Endothelial cell of umbilical vein (primary cell): Measurements from ENCODE around the gene LILRB5.

Experiments used
- EZH2 ChIP-seq: IDR thresholded peaks from 2 replicates; pipeline ENCODE4 v1.6.1; 2012; ENCODE audit warnings: borderline replicate concordance, low read depth, mild to moderate bottlenecking, moderate library complexity, low read length, inconsistent platforms; ENCODE audit not compliant: severe bottlenecking
- FOS ChIP-seq: IDR thresholded peaks from 2 replicates; pipeline ENCODE4 v1.6.1; 2011; ENCODE audit warnings: mild to moderate bottlenecking, low read length, moderate library complexity, borderline replicate concordance; ENCODE audit not compliant: insufficient read depth
- MYC ChIP-seq: IDR thresholded peaks from one replicate; pipeline ENCODE4 v1.6.1; 2011; ENCODE audit warnings: mild to moderate bottlenecking, low read depth, low read length
- POLR2A ChIP-seq: IDR thresholded peaks from 2 replicates; pipeline ENCODE4 v1.6.1; 2012; ENCODE audit warnings: low read depth, mild to moderate bottlenecking, control low read depth, low read length
- TF ChIP-seq, protein P1 (sequence below), 2 donors: IDR thresholded peaks; 1 replicate in 1 of 2; 2 replicates in 1 of 2; pipeline ENCODE4 v1.5.1; 2011; ENCODE audit warnings: low read length in 2 of 2, mild to moderate bottlenecking in 2 of 2, moderate library complexity in 2 of 2, control low read depth in 1 of 2, inconsistent platforms in 1 of 2, low read depth in 1 of 2; ENCODE audit not compliant: insufficient read depth in 1 of 2; ENCODE audit errors: extremely low read depth in 1 of 2

DNA sequence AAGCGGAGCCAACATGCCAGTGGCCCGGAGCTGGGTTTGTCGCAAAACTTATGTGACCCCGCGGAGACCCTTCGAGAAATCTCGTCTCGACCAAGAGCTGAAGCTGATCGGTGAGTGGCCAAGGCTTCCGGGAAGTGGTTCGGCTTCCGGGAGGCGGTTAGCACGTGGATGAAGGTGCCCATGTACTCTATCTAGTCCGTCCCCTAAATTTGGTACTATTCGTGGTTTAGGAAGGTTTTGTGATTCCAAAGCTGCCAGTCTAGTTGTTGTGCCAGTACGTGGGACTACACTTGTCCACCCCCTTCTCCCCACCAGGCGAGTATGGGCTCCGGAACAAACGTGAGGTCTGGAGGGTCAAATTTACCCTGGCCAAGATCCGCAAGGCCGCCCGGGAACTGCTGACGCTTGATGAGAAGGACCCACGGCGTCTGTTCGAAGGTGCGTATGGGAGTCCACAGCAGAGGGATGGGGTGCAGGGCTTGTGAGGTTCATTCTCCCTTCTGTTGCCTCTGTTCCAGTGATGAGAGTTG, 55.8 kb downstream of the LILRB5 start:
- TF ChIP-seq, protein P1, sequence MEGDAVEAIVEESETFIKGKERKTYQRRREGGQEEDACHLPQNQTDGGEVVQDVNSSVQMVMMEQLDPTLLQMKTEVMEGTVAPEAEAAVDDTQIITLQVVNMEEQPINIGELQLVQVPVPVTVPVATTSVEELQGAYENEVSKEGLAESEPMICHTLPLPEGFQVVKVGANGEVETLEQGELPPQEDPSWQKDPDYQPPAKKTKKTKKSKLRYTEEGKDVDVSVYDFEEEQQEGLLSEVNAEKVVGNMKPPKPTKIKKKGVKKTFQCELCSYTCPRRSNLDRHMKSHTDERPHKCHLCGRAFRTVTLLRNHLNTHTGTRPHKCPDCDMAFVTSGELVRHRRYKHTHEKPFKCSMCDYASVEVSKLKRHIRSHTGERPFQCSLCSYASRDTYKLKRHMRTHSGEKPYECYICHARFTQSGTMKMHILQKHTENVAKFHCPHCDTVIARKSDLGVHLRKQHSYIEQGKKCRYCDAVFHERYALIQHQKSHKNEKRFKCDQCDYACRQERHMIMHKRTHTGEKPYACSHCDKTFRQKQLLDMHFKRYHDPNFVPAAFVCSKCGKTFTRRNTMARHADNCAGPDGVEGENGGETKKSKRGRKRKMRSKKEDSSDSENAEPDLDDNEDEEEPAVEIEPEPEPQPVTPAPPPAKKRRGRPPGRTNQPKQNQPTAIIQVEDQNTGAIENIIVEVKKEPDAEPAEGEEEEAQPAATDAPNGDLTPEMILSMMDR (IDR thresholded peaks at IDR 0.05; ENCODE audit: extremely low read depth in 1 of 2, insufficient read depth in 1 of 2, low read depth in 1 of 2, low read length in 2 of 2): no peak
- TF ChIP-seq FOS: no peak
- TF ChIP-seq EZH2: no peak
- TF ChIP-seq POLR2A: no peak
- TF ChIP-seq MYC: no peak
